Measurements from ENCODE around the gene HLA-DQB2. TPM values are rescaled to one million over a fixed set of nuclear protein-coding genes. Genes with fewer than 3 reads are reported as not detected.

Gene HLA-DQB2
- total RNA-seq, 2 experiments from 2014 or later, result not detected

GRCh38 chr6:32741031-32741960 lies 22.0 kb downstream of the HLA-DQB2 start, which contains the start of gene HLA-DQA2:
Gene HLA-DQA2, plus strand, starts transcription at chr6:32741391. Its CDS starts 53 bp downstream, at chr6:32741444.
- peaks cover 47% of the 10 kb centered on the region for H3K27me3 Mint-ChIP-seq
- ChIA-PET CTCF (interaction anchor here (0.9 kb wide), 1 partner anchor 160 kb away, joined by 3 read pairs; no protein-coding TSS in a partner anchor), POLR2A (no interaction called here)
- no peak for DNase-seq
- no peaks in the 10 kb centered on the region for H3K4me1 Mint-ChIP-seq
- no peak within 1 kb of the TSS for H3K27ac Mint-ChIP-seq
- H3K36me3 Mint-ChIP-seq (ENCODE audit: low read depth), result no peaks in the 10 kb centered on the region
- H3K4me3 Mint-ChIP-seq, result no peak within 1 kb of the TSS
- H3K9me3 Mint-ChIP-seq, result no peaks in the 10 kb centered on the region

DNA sequence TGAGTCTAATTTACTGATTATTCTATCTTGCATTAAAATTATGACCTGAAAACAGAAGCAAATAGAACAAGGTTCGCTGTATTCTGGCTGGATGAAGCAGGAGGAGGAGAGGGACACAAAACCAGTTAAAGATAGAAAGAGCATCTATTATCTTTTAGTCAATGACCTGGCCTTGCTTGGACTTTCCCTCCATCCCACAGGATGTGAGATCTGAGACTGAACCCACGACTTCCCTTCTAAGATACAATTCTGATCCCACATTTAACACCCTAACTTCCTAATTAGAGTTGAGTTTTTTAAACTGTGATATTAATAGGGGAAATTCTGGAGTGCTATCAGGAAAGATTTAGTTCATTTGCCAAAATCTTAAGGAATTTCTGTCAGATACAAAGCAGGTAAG lies 25.2 kb downstream of the HLA-DQB2 start:
- no peaks in the 10 kb centered on the region for H3K36me3 Mint-ChIP-seq (ENCODE audit: low read depth)

DNA sequence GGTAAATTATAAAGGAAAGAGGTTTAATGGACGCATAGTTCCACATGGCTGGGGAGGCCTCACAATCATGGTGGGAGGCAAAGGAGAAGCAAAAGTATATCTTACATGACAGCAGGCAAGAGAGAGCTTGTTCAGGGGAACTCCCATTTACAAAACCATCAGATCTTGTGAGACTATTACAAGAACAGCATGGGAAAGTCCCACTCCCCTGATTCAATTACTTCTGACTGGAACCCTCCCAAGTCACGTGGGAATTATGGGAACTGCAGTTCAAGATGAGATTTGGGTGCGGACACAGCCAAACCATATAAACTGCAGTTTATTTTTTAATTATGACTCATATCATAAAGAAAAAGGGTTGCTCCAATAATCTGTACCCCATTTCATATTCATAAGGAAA lies 44.5 kb downstream of the HLA-DQB2 start:
- POLR2A ChIA-PET, result no interaction called here
- H3K27ac Mint-ChIP-seq, result no peak overlapping the region
- no peak overlapping the region for H3K4me3 Mint-ChIP-seq
- CTCF ChIA-PET, result no interaction called here
- no peaks in the 10 kb centered on the region for H3K36me3 Mint-ChIP-seq (ENCODE audit: low read depth)
- H3K9me3 Mint-ChIP-seq, result no peaks in the 10 kb centered on the region
- H3K4me1 Mint-ChIP-seq, result no peaks in the 10 kb centered on the region
- DNase-seq, result no peak
- peaks cover 34% of the 10 kb centered on the region for H3K27me3 Mint-ChIP-seq

More for the DNA sequence above, 25.2 kb downstream of the HLA-DQB2 start:
- Mint-ChIP-seq H3K27ac (no peak overlapping the region), H3K9me3 (no peaks in the 10 kb centered on the region), H3K4me3 (no peak overlapping the region), H3K27me3 (peaks cover 46% of the 10 kb centered on the region), H3K4me1 (no peaks in the 10 kb centered on the region)
- POLR2A ChIA-PET, result no interaction called here
- CTCF ChIA-PET, result no interaction called here
- DNase-seq, result no peak

DNA sequence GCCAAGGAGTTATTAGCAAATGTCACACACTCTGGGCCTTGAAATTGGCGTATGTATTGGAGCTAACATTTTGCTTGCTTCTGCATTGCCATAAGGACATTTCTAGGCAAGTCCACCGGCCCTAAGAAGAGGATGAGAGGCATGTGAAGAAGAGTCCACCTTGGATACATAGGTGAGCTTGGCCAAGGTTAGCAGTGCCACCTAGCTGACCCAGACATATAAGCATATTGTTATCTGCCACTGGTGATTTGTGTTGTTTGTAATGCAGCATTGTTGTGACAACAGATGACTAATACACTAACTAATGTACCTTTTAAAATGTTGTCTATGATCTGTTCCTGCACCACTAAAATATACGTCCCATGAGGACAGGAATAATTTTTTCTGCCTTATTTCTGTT lies 46.9 kb downstream of the HLA-DQB2 start:
- ChIA-PET POLR2A (no interaction called here), CTCF (no interaction called here)
- H3K4me3 Mint-ChIP-seq, result no peak overlapping the region
- H3K9me3 Mint-ChIP-seq, result no peaks in the 10 kb centered on the region
- no peak for DNase-seq
- H3K36me3 Mint-ChIP-seq (ENCODE audit: low read depth), result no peaks in the 10 kb centered on the region
- H3K4me1 Mint-ChIP-seq, result no peaks in the 10 kb centered on the region
- no peak overlapping the region for H3K27ac Mint-ChIP-seq
- H3K27me3 Mint-ChIP-seq, result peaks cover 23% of the 10 kb centered on the region

- Mint-ChIP-seq H3K27me3 (peaks cover 10% of the 10 kb centered on the region), H3K9me3 (no peaks in the 10 kb centered on the region), H3K4me1 (peaks cover 3% of the 10 kb centered on the region), H3K4me3 (no peak overlapping the region), H3K27ac (no peak overlapping the region), H3K36me3 (ENCODE audit: low read depth) (no peaks in the 10 kb centered on the region)
- ChIA-PET CTCF (no interaction called here), POLR2A (interaction anchor here (0.6 kb wide), 1 partner anchor 143 kb away, joined by 3 read pairs; no protein-coding TSS in a partner anchor)
- no peak for DNase-seq
Observed at GRCh38 chr6:32713241-32713640, 50.1 kb downstream of the HLA-DQB2 start.

- peaks cover 2% of the 10 kb centered on the region for H3K9me3 Mint-ChIP-seq
- no peak overlapping the region for H3K4me3 Mint-ChIP-seq
- CTCF ChIA-PET, result no interaction called here
- peaks cover 10% of the 10 kb centered on the region for H3K27me3 Mint-ChIP-seq
- POLR2A ChIA-PET, result no interaction called here
- H3K27ac Mint-ChIP-seq, result no peak overlapping the region
- no peaks in the 10 kb centered on the region for H3K36me3 Mint-ChIP-seq (ENCODE audit: low read depth)
- no peak for DNase-seq
- H3K4me1 Mint-ChIP-seq, result peaks cover 3% of the 10 kb centered on the region
Observed at GRCh38 chr6:32709625-32710024, 53.7 kb downstream of the HLA-DQB2 start.

Other genes starting within 250 kb of the HLA-DQB2 start
- gene HLA-DRB5, start 233.2 kb downstream of the HLA-DQB2 start, total RNA-seq, result 10 to 100 TPM; 12.7 to 14.0 TPM
- 100 to 1,000 TPM; 155 TPM for gene HLA-DRB1, start 173.7 kb downstream of the HLA-DQB2 start, total RNA-seq
- gene HLA-DQA1, start 126.1 kb downstream of the HLA-DQB2 start, total RNA-seq, result 10 to 100 TPM; 35.4 to 41.1 TPM
- 10 to 100 TPM; 74.4 to 74.6 TPM for gene HLA-DQB1, start 96.9 kb downstream of the HLA-DQB2 start, total RNA-seq
- not detected for gene HLA-DQA2, start 22.1 kb downstream of the HLA-DQB2 start, total RNA-seq
- 1 to 10 TPM; 1.5 to 2.2 TPM for gene HLA-DOB, start 53.5 kb upstream of the HLA-DQB2 start, total RNA-seq
- gene TAP2, start 75.2 kb upstream of the HLA-DQB2 start, total RNA-seq, result 100 to 1,000 TPM; 203 to 211 TPM
- 100 to 1,000 TPM; 389 to 401 TPM for gene PSMB8, start 80.5 kb upstream of the HLA-DQB2 start, total RNA-seq
- 100 to 1,000 TPM; 410 to 412 TPM for gene TAP1, start 90.2 kb upstream of the HLA-DQB2 start, total RNA-seq
- gene PSMB9, start 90.7 kb upstream of the HLA-DQB2 start, total RNA-seq, result 100 to 1,000 TPM; 368 to 372 TPM
- gene HLA-DMB, start 177.5 kb upstream of the HLA-DQB2 start, total RNA-seq, result 10 to 100 TPM; 19.1 to 20.0 TPM
- gene HLA-DMA, start 189.6 kb upstream of the HLA-DQB2 start, total RNA-seq, result 10 to 100 TPM; 54.0 to 54.3 TPM
- gene BRD2, start 205.1 kb upstream of the HLA-DQB2 start, total RNA-seq, result 100 to 1,000 TPM; 290 to 297 TPM
- gene HLA-DOA, start 246.1 kb upstream of the HLA-DQB2 start, total RNA-seq, result 1 to 10 TPM; 3.4 to 4.1 TPM

Measured in activated CD4-positive, alpha-beta memory T cell treated with anti-CD3 and anti-CD28 coated beads, Interleukin-2, amount 10 ng/mL, durations not matched to agents 7 days and 5 days (primary cell).